Measurements from ENCODE around the gene EXOC4.

Gene EXOC4

GRCh38 chr7:133613250-133613790 lies 360.4 kb downstream of the EXOC4 start:
- H3K27ac ChIP-seq (ENCODE audit: extremely low read depth, low read depth, low read length), result no peak overlapping the region
- H3K9me3 ChIP-seq (ENCODE audit: control insufficient read depth, insufficient read depth, low read depth, low read length), result no peaks in the 10 kb centered on the region
- H3K4me3 ChIP-seq (ENCODE audit: low read depth, low read length), result no peak overlapping the region
- CTCF ChIA-PET, result no interaction called here
- POLR2A ChIA-PET, result no interaction called here
- H3K36me3 ChIP-seq (ENCODE audit: control insufficient read depth in 2 of 2, insufficient read depth in 1 of 2, low read length in 2 of 2), result no peaks in the 10 kb centered on the region
- peaks cover 14% of the 10 kb centered on the region for H3K4me1 ChIP-seq (ENCODE audit: control insufficient read depth, insufficient read depth, low read length)
- TF ChIP-seq SP7 (tag by site-specific recombination; IDR thresholded peaks at IDR 0.05) (no peak), TRIM28 (IDR thresholded peaks at IDR 0.05; ENCODE audit: borderline replicate concordance, low read length) (no peak), YY1 (tag by site-specific recombination; IDR thresholded peaks at IDR 0.05) (no peak), ZNF777 (tag by site-specific recombination; IDR thresholded peaks at IDR 0.05; ENCODE audit: borderline replicate concordance) (no peak), ZNF341 (tag by site-specific recombination; IDR thresholded peaks at IDR 0.05; ENCODE audit: low read depth) (no peak), KLF9 (tag by site-specific recombination; IDR thresholded peaks at IDR 0.05; ENCODE audit: low read depth) (no peak), KLF8 (tag by site-specific recombination; IDR thresholded peaks at IDR 0.05) (no peak), ZNF837 (tag by site-specific recombination; IDR thresholded peaks at IDR 0.05) (no peak), ZNF521 (tag by site-specific recombination; IDR thresholded peaks at IDR 0.05) (no peak), ZNF747 (tag by site-specific recombination; IDR thresholded peaks at IDR 0.05) (no peak), ZNF114 (tag by site-specific recombination; IDR thresholded peaks at IDR 0.05) (no peak), ZNF76 (tag by site-specific recombination; IDR thresholded peaks at IDR 0.05; ENCODE audit: borderline replicate concordance, low read depth) (no peak)
- TF ChIP-seq, protein P1, sequence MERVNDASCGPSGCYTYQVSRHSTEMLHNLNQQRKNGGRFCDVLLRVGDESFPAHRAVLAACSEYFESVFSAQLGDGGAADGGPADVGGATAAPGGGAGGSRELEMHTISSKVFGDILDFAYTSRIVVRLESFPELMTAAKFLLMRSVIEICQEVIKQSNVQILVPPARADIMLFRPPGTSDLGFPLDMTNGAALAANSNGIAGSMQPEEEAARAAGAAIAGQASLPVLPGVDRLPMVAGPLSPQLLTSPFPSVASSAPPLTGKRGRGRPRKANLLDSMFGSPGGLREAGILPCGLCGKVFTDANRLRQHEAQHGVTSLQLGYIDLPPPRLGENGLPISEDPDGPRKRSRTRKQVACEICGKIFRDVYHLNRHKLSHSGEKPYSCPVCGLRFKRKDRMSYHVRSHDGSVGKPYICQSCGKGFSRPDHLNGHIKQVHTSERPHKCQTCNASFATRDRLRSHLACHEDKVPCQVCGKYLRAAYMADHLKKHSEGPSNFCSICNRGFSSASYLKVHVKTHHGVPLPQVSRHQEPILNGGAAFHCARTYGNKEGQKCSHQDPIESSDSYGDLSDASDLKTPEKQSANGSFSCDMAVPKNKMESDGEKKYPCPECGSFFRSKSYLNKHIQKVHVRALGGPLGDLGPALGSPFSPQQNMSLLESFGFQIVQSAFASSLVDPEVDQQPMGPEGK (tag by site-specific recombination; IDR thresholded peaks at IDR 0.05), result no peak
- TF ChIP-seq, protein P2, sequence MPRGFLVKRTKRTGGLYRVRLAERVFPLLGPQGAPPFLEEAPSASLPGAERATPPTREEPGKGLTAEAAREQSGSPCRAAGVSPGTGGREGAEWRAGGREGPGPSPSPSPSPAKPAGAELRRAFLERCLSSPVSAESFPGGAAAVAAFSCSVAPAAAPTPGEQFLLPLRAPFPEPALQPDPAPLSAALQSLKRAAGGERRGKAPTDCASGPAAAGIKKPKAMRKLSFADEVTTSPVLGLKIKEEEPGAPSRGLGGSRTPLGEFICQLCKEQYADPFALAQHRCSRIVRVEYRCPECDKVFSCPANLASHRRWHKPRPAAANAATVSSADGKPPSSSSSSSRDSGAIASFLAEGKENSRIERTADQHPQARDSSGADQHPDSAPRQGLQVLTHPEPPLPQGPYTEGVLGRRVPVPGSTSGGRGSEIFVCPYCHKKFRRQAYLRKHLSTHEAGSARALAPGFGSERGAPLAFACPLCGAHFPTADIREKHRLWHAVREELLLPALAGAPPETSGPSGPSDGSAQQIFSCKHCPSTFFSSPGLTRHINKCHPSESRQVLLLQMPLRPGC (tag by site-specific recombination; IDR thresholded peaks at IDR 0.05), result no peak

GRCh38 chr7:133614251-133614650 lies 361.4 kb downstream of the EXOC4 start:
- Histone ChIP-seq H3K9me3 (ENCODE audit: control insufficient read depth, insufficient read depth, low read depth, low read length) (no peaks in the 10 kb centered on the region), H3K4me1 (ENCODE audit: control insufficient read depth, insufficient read depth, low read length) (peaks cover 14% of the 10 kb centered on the region), H3K4me3 (ENCODE audit: low read depth, low read length) (no peak overlapping the region), H3K36me3 (ENCODE audit: control insufficient read depth in 2 of 2, insufficient read depth in 1 of 2, low read length in 2 of 2) (no peaks in the 10 kb centered on the region), H3K27ac (ENCODE audit: extremely low read depth, low read depth, low read length) (no peak overlapping the region)
- CTCF ChIA-PET, result no interaction called here
- TF ChIP-seq ZSCAN5A (tag by site-specific recombination; IDR thresholded peaks at IDR 0.05) (no peak), ZNF416 (tag by site-specific recombination; IDR thresholded peaks at IDR 0.05) (no peak), ZNF514 (tag by site-specific recombination; IDR thresholded peaks at IDR 0.05) (no peak), ZNF140 (tag by site-specific recombination; IDR thresholded peaks at IDR 0.05) (no peak), ZNF274 (IDR thresholded peaks at IDR 0.05; ENCODE audit: low read length) (no peak), ZNF274 (tag by site-specific recombination; IDR thresholded peaks at IDR 0.05; ENCODE audit: borderline replicate concordance) (no peak), FEZF1 (tag by site-specific recombination; IDR thresholded peaks at IDR 0.05) (0 out of 2 replicates have a peak, but pooled peaks have one; percentile 12), ZNF169 (tag by site-specific recombination; IDR thresholded peaks at IDR 0.05) (no peak)
- TF ChIP-seq, protein P3, sequence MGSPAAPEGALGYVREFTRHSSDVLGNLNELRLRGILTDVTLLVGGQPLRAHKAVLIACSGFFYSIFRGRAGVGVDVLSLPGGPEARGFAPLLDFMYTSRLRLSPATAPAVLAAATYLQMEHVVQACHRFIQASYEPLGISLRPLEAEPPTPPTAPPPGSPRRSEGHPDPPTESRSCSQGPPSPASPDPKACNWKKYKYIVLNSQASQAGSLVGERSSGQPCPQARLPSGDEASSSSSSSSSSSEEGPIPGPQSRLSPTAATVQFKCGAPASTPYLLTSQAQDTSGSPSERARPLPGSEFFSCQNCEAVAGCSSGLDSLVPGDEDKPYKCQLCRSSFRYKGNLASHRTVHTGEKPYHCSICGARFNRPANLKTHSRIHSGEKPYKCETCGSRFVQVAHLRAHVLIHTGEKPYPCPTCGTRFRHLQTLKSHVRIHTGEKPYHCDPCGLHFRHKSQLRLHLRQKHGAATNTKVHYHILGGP (tag by site-specific recombination; IDR thresholded peaks at IDR 0.05), result no peak
- POLR2A ChIA-PET, result no interaction called here
